IgD-negative memory B cell (primary cell): Measurements from ENCODE around the gene PTCD2. TPM values are rescaled to one million over a fixed set of nuclear protein-coding genes. Genes with fewer than 3 reads are reported as not detected.

Experiments used
- H3K27ac Mint-ChIP-seq, 3 donors: one replicate each; pipeline ENCODE4 v1.8.0; 2020 to 2022; ENCODE audit warnings: mild to moderate bottlenecking in 3 of 3, mixed read lengths in 3 of 3, moderate library complexity in 1 of 3
- H3K27me3 Mint-ChIP-seq: one replicate; pipeline ENCODE4 v1.8.0; 2021; ENCODE audit warnings: mixed read lengths
- H3K36me3 Mint-ChIP-seq: one replicate; pipeline ENCODE4 v1.8.0; 2020; ENCODE audit warnings: mild to moderate bottlenecking, mixed read lengths
- H3K4me1 Mint-ChIP-seq, 3 donors: one replicate each; pipeline ENCODE4 v1.8.0; 2020 to 2022; ENCODE audit warnings: mixed read lengths in 3 of 3, mild to moderate bottlenecking in 1 of 3
- H3K4me3 Mint-ChIP-seq, 4 donors: one replicate each; pipeline ENCODE4 v1.8.0; 2020 to 2022; ENCODE audit warnings: mild to moderate bottlenecking in 4 of 4, mixed read lengths in 4 of 4, moderate library complexity in 3 of 4
- H3K9me3 Mint-ChIP-seq, 3 donors: one replicate each; pipeline ENCODE4 v1.8.0; 2020 to 2021; ENCODE audit warnings: mixed read lengths in 3 of 3, mild to moderate bottlenecking in 1 of 3
- polyA plus RNA-seq: library from polyadenylated mRNA; unstranded; fragments of 300-500 nt; fragmentation: Illumina TruSeq; gene quantifications from one replicate; pipeline ENCODE4 v1.2.3, GENCODE V29; 2021

The PTCD2 gene
- 2.4 TPM for polyA plus RNA-seq

GRCh38 chr5:72319976-72320752, at the start of gene PTCD2, which contains the start of gene MRPS27:
Gene PTCD2 (plus strand): TSS chr5:72320373. CDS start chr5:72320383, 10 bp downstream.
Gene MRPS27 (minus strand): TSS chr5:72320240. CDS start chr5:72320221, 19 bp downstream.
- Mint-ChIP-seq H3K27me3 (no peaks in the 10 kb centered on the region), H3K4me3 (peak within 1 kb of the TSS; percentile 97 to 100 (median 99)), H3K27ac (peak within 1 kb of the TSS; percentile 94 to 98 (median 94)), H3K9me3 (no peaks in the 10 kb centered on the region), H3K4me1 (peaks cover 20 to 32% (median 24%) of the 10 kb centered on the region in 3 donors), H3K36me3 (peaks cover 6% of the 10 kb centered on the region)

- H3K9me3 Mint-ChIP-seq, result no peaks in the 10 kb centered on the region
- no peak overlapping the region for H3K4me3 Mint-ChIP-seq
- peaks cover 2 to 9% (median 5%) of the 10 kb centered on the region in 3 donors for H3K4me1 Mint-ChIP-seq
- peaks cover 10% of the 10 kb centered on the region for H3K36me3 Mint-ChIP-seq
- H3K27ac Mint-ChIP-seq, result no peak overlapping the region
- no peaks in the 10 kb centered on the region for H3K27me3 Mint-ChIP-seq
These were observed 48.5 kb upstream of the PTCD2 start for GRCh38 chr5:72271702-72272101.

- no peaks in the 10 kb centered on the region for H3K27me3 Mint-ChIP-seq
- peaks cover 0 to 3% (median 0%) of the 10 kb centered on the region in 3 donors for H3K9me3 Mint-ChIP-seq
- peaks cover 2 to 9% (median 5%) of the 10 kb centered on the region in 3 donors for H3K4me1 Mint-ChIP-seq
- no peak overlapping the region for H3K27ac Mint-ChIP-seq
- peaks cover 13% of the 10 kb centered on the region for H3K36me3 Mint-ChIP-seq
- H3K4me3 Mint-ChIP-seq, result no peak overlapping the region
These were observed 47.8 kb upstream of the PTCD2 start for GRCh38 chr5:72272398-72272797.

- Mint-ChIP-seq H3K36me3 (peaks cover 13% of the 10 kb centered on the region), H3K9me3 (peaks cover 0 to 3% (median 3%) of the 10 kb centered on the region in 3 donors), H3K27me3 (no peaks in the 10 kb centered on the region), H3K4me1 (peaks cover 2 to 9% (median 7%) of the 10 kb centered on the region in 3 donors), H3K27ac (no peak overlapping the region), H3K4me3 (no peak overlapping the region)
These were observed 46.6 kb upstream of the PTCD2 start for GRCh38 chr5:72273547-72273946.

GRCh38 chr5:72276219-72276752, 43.9 kb upstream of the PTCD2 start:
- Mint-ChIP-seq H3K9me3 (peaks cover 0 to 3% (median 3%) of the 10 kb centered on the region in 3 donors), H3K4me3 (no peak overlapping the region), H3K27me3 (no peaks in the 10 kb centered on the region), H3K36me3 (peaks cover 9% of the 10 kb centered on the region), H3K4me1 (peaks cover under 1 to 5% (median 3%) of the 10 kb centered on the region in 3 donors), H3K27ac (no peak overlapping the region)

- no peaks in the 10 kb centered on the region for H3K27me3 Mint-ChIP-seq
- H3K4me1 Mint-ChIP-seq, result peaks cover 9 to 19% (median 11%) of the 10 kb centered on the region in 3 donors
- no peak overlapping the region for H3K4me3 Mint-ChIP-seq
- H3K36me3 Mint-ChIP-seq, result peaks cover 7% of the 10 kb centered on the region
- no peak overlapping the region for H3K27ac Mint-ChIP-seq
- peaks cover 0 to 3% (median 3%) of the 10 kb centered on the region in 3 donors for H3K9me3 Mint-ChIP-seq
These were observed 39.5 kb upstream of the PTCD2 start for GRCh38 chr5:72280581-72281069.

- Mint-ChIP-seq H3K9me3 (peaks cover 0 to 3% (median 3%) of the 10 kb centered on the region in 3 donors), H3K36me3 (peaks cover 4% of the 10 kb centered on the region), H3K27me3 (no peaks in the 10 kb centered on the region), H3K4me1 (peaks cover 9 to 24% (median 11%) of the 10 kb centered on the region in 3 donors), H3K4me3 (no peak overlapping the region), H3K27ac (peak overlapping the region in 1 of 3 donors; percentile 89)
These were observed 38.8 kb upstream of the PTCD2 start for GRCh38 chr5:72281430-72281763.

- Mint-ChIP-seq H3K27ac (peak overlapping the region in 1 of 3 donors; percentile 38), H3K9me3 (peaks cover 0 to 3% (median 2%) of the 10 kb centered on the region in 3 donors), H3K27me3 (no peaks in the 10 kb centered on the region), H3K4me1 (peaks cover 9 to 24% (median 13%) of the 10 kb centered on the region in 3 donors), H3K4me3 (no peak overlapping the region), H3K36me3 (peaks cover 2% of the 10 kb centered on the region)
These were observed 38.2 kb upstream of the PTCD2 start for GRCh38 chr5:72281764-72282499.

GRCh38 chr5:72282878-72283277, 37.3 kb upstream of the PTCD2 start:
- Mint-ChIP-seq H3K9me3 (peaks cover 0 to 3% (median 0%) of the 10 kb centered on the region in 3 donors), H3K27me3 (no peaks in the 10 kb centered on the region), H3K4me3 (no peak overlapping the region), H3K4me1 (peaks cover 10 to 24% (median 13%) of the 10 kb centered on the region in 3 donors), H3K27ac (no peak overlapping the region), H3K36me3 (no peaks in the 10 kb centered on the region)

- H3K4me3 Mint-ChIP-seq, result no peak overlapping the region
- H3K4me1 Mint-ChIP-seq, result peaks cover 11 to 23% (median 13%) of the 10 kb centered on the region in 3 donors
- peaks cover 0 to 2% (median 0%) of the 10 kb centered on the region in 3 donors for H3K9me3 Mint-ChIP-seq
- no peaks in the 10 kb centered on the region for H3K27me3 Mint-ChIP-seq
- H3K36me3 Mint-ChIP-seq, result no peaks in the 10 kb centered on the region
- H3K27ac Mint-ChIP-seq, result no peak overlapping the region
These were observed 36.8 kb upstream of the PTCD2 start for GRCh38 chr5:72283358-72283757.

- Mint-ChIP-seq H3K9me3 (no peaks in the 10 kb centered on the region), H3K4me1 (peaks cover 11 to 25% (median 13%) of the 10 kb centered on the region in 3 donors), H3K27ac (no peak overlapping the region), H3K36me3 (no peaks in the 10 kb centered on the region), H3K4me3 (peak overlapping the region in 1 of 4 donors; percentile 43), H3K27me3 (no peaks in the 10 kb centered on the region)
These were observed 35.4 kb upstream of the PTCD2 start for GRCh38 chr5:72284559-72285423.

GRCh38 chr5:72285424-72285821, 34.8 kb upstream of the PTCD2 start:
- peaks cover 13 to 31% (median 16%) of the 10 kb centered on the region in 3 donors for H3K4me1 Mint-ChIP-seq
- H3K9me3 Mint-ChIP-seq, result no peaks in the 10 kb centered on the region
- H3K27me3 Mint-ChIP-seq, result no peaks in the 10 kb centered on the region
- H3K36me3 Mint-ChIP-seq, result peaks cover 3% of the 10 kb centered on the region
- H3K4me3 Mint-ChIP-seq, result no peak overlapping the region
- H3K27ac Mint-ChIP-seq, result no peak overlapping the region

- Mint-ChIP-seq H3K27me3 (no peaks in the 10 kb centered on the region), H3K9me3 (no peaks in the 10 kb centered on the region), H3K4me3 (no peak overlapping the region), H3K36me3 (peaks cover 3% of the 10 kb centered on the region), H3K27ac (peak overlapping the region in 1 of 3 donors; percentile 50), H3K4me1 (peaks cover 12 to 35% (median 20%) of the 10 kb centered on the region in 3 donors)
These were observed 33.4 kb upstream of the PTCD2 start for GRCh38 chr5:72286798-72287197.

- Mint-ChIP-seq H3K4me1 (peaks cover 20 to 45% (median 31%) of the 10 kb centered on the region in 3 donors), H3K27ac (peak overlapping the region in 1 of 3 donors; percentile 55), H3K27me3 (no peaks in the 10 kb centered on the region), H3K9me3 (no peaks in the 10 kb centered on the region), H3K4me3 (no peak overlapping the region), H3K36me3 (peaks cover 7% of the 10 kb centered on the region)
These were observed 31.2 kb upstream of the PTCD2 start for GRCh38 chr5:72288924-72289323.
